ENCODE data around the gene STX1A. TPM values are rescaled to one million over a fixed set of nuclear protein-coding genes. Genes with fewer than 3 reads are reported as not detected.

Gene STX1A
- total and polyA plus RNA-seq, 7 donors: 1.8 to 24.6 (median 16.1) TPM

GRCh38 chr7:73718438-73718881, 1.0 kb downstream of the STX1A start:
- WGBS, 2 donors: 28 to 30% methylated on average over 9 of the region's 9 CpGs
- DNase-seq: no peak
- Histone ChIP-seq H3K36me3 (no peaks in the 10 kb centered on the region), H3K4me3 (peak overlapping the region; percentile 58 to 97 (median 86)), H3K4me1 (peaks cover 0 to 60% (median 43%) of the 10 kb centered on the region in 4 donors), H3K27me3 (no peaks in the 10 kb centered on the region), H3K27ac (peak overlapping the region; percentile 67 to 85 (median 76)), H3K9me3 (no peaks in the 10 kb centered on the region)
- TF ChIP-seq EP300 (IDR thresholded peaks at IDR 0.05): no peak
- no peak for TF ChIP-seq POLR2A (IDR thresholded peaks at IDR 0.05)
- TF ChIP-seq POLR2AphosphoS5 (IDR thresholded peaks at IDR 0.05): no peak
- no peak for TF ChIP-seq CTCF (IDR thresholded peaks at IDR 0.05)
- intact Hi-C loops (cut with DNase I): loop anchor here (2.0 to 5.0 kb wide), 3 partner anchors 20 to 51 kb away; partner anchors contain the start of genes ABHD11, BUD23, DNAJC30 and VPS37D

- H3K9me3 ChIP-seq: no peaks in the 10 kb centered on the region
- intact Hi-C loops (cut with DNase I): loop anchor here (2.0 to 5.0 kb wide), 3 partner anchors 21 to 51 kb away; partner anchors contain the start of genes ABHD11, BUD23, DNAJC30 and VPS37D
- H3K4me1 ChIP-seq: peaks cover 0 to 60% (median 43%) of the 10 kb centered on the region in 4 donors
- peak overlapping the region; percentile 58 to 97 (median 86) for H3K4me3 ChIP-seq
- no peaks in the 10 kb centered on the region for H3K27me3 ChIP-seq
- no peak for TF ChIP-seq POLR2AphosphoS5 (IDR thresholded peaks at IDR 0.05)
- TF ChIP-seq POLR2A (IDR thresholded peaks at IDR 0.05): no peak
- no peak for TF ChIP-seq CTCF (IDR thresholded peaks at IDR 0.05)
- no peak for TF ChIP-seq EP300 (IDR thresholded peaks at IDR 0.05)
- H3K36me3 ChIP-seq: no peaks in the 10 kb centered on the region
- WGBS, 2 donors: 42 to 74% methylated on average over 10 of the region's 10 CpGs
- DNase-seq: no peak
- H3K27ac ChIP-seq: peak overlapping the region; percentile 67 to 85 (median 76)
Measured at GRCh38 chr7:73717991-73718405, 1.5 kb downstream of the STX1A start.

GRCh38 chr7:73717025-73717807, 2.3 kb downstream of the STX1A start:
- intact Hi-C loops (cut with DNase I): loop anchor here (5.0 kb wide), 1 partner anchor 50 kb away; the partner anchor contains the start of gene VPS37D
- peak overlapping the region; percentile 67 to 85 (median 76) for H3K27ac ChIP-seq
- no peak overlapping the region for H3K4me3 ChIP-seq
- H3K4me1 ChIP-seq: peaks cover 0 to 60% (median 43%) of the 10 kb centered on the region in 4 donors
- TF ChIP-seq POLR2A (IDR thresholded peaks at IDR 0.05) (no peak), POLR2AphosphoS5 (IDR thresholded peaks at IDR 0.05) (peak in 1 of 4 donors; percentile 12), CTCF (IDR thresholded peaks at IDR 0.05) (no peak), EP300 (IDR thresholded peaks at IDR 0.05) (no peak)
- no peaks in the 10 kb centered on the region for H3K9me3 ChIP-seq
- DNase-seq: peak; percentile 85
- WGBS, 2 donors: 72 to 84% methylated on average over 13 of the region's 13 CpGs
- no peaks in the 10 kb centered on the region for H3K36me3 ChIP-seq
- no peaks in the 10 kb centered on the region for H3K27me3 ChIP-seq

GRCh38 chr7:73716318-73716890, 3.1 kb downstream of the STX1A start:
- Histone ChIP-seq H3K4me1 (peaks cover 0 to 54% (median 41%) of the 10 kb centered on the region in 4 donors), H3K27me3 (no peaks in the 10 kb centered on the region), H3K36me3 (no peaks in the 10 kb centered on the region), H3K27ac (peak overlapping the region; percentile 67 to 85 (median 76)), H3K9me3 (no peaks in the 10 kb centered on the region), H3K4me3 (no peak overlapping the region)
- TF ChIP-seq EP300 (IDR thresholded peaks at IDR 0.05) (no peak), CTCF (IDR thresholded peaks at IDR 0.05) (no peak), POLR2AphosphoS5 (IDR thresholded peaks at IDR 0.05) (no peak), POLR2A (IDR thresholded peaks at IDR 0.05) (no peak)
- DNase-seq: no peak
- WGBS, 2 donors: 75 to 77% methylated on average over 4 of the region's 4 CpGs
- intact Hi-C loops (cut with DNase I): loop anchor here (5.0 kb wide), 1 partner anchor 49 kb away; the partner anchor contains the start of gene VPS37D

All from sigmoid colon (tissue), 7 donors.